ENCODE measurements around the gene SMTNL1.

- TF ChIP-seq FOSB (CRISPR knock-in tag; IDR thresholded peaks at IDR 0.05) (no peak), JUN (IDR thresholded peaks at IDR 0.05) (no peak), PBX3 (IDR thresholded peaks at IDR 0.05) (no peak), SMC3 (IDR thresholded peaks at IDR 0.05) (no peak), NR3C1 (IDR thresholded peaks at IDR 0.05) (no peak)
- TF ChIP-seq, protein P1, sequence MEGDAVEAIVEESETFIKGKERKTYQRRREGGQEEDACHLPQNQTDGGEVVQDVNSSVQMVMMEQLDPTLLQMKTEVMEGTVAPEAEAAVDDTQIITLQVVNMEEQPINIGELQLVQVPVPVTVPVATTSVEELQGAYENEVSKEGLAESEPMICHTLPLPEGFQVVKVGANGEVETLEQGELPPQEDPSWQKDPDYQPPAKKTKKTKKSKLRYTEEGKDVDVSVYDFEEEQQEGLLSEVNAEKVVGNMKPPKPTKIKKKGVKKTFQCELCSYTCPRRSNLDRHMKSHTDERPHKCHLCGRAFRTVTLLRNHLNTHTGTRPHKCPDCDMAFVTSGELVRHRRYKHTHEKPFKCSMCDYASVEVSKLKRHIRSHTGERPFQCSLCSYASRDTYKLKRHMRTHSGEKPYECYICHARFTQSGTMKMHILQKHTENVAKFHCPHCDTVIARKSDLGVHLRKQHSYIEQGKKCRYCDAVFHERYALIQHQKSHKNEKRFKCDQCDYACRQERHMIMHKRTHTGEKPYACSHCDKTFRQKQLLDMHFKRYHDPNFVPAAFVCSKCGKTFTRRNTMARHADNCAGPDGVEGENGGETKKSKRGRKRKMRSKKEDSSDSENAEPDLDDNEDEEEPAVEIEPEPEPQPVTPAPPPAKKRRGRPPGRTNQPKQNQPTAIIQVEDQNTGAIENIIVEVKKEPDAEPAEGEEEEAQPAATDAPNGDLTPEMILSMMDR (IDR thresholded peaks at IDR 0.05) = no peak
Observed at GRCh38 chr11:57544566-57544965, 7.2 kb downstream of the SMTNL1 start.
